Fibroblast of lung (primary cell): ENCODE measurements around the gene KMT2C. TPM values are rescaled to one million over a fixed set of nuclear protein-coding genes. Genes with fewer than 3 reads are reported as not detected.

ENCODE experiments used
- DNase-seq, 2 donors: peaks; one replicate each; pipeline versions ENCODE4 v3.0.0 to v3.0.0-alpha.2; 2010; ENCODE audit warnings: low read depth in 2 of 2
- H2AFZ ChIP-seq: 2 replicates; pipeline ENCODE4 v1.5.1; 2012; ENCODE audit warnings: low read length, control low read depth, inconsistent platforms
- H3K27ac ChIP-seq: 2 replicates; pipeline ENCODE4 v1.5.1; 2011; ENCODE audit warnings: low read length, control low read depth; ENCODE audit not compliant: insufficient read depth
- H3K27me3 ChIP-seq: 2 replicates; pipeline ENCODE4 v1.5.1; 2011; ENCODE audit warnings: mild to moderate bottlenecking, low read length; ENCODE audit not compliant: control insufficient read depth, insufficient read depth
- H3K36me3 ChIP-seq: 2 replicates; pipeline ENCODE4 v1.5.1; 2011; ENCODE audit warnings: low read length; ENCODE audit not compliant: control insufficient read depth, insufficient read depth
- H3K4me1 ChIP-seq: 2 replicates; pipeline ENCODE4 v1.5.1; 2011; ENCODE audit warnings: low read length; ENCODE audit not compliant: control insufficient read depth, insufficient read depth; ENCODE audit errors: extremely low read depth
- H3K4me2 ChIP-seq: 2 replicates; pipeline ENCODE4 v1.5.1; 2011; ENCODE audit warnings: low read length, control low read depth; ENCODE audit not compliant: insufficient read depth; ENCODE audit errors: extremely low read depth
- H3K4me3 ChIP-seq, 4 experiments: fragments of 200-600 bp in 1 of 4; sonication (generic) in 1 of 4; replicated peaks in 1 of 4; 2 replicates each; pipeline ENCODE4 v1.5.1; 2011 to 2016; ENCODE audit warnings: low read length in 4 of 4, low read depth in 3 of 4, mild to moderate bottlenecking in 3 of 4, control low read depth in 2 of 4, inconsistent platforms in 1 of 4, mixed read lengths in 1 of 4; ENCODE audit not compliant: insufficient read depth in 1 of 4; ENCODE audit errors: control extremely low read depth in 1 of 4
- H3K79me2 ChIP-seq: 2 replicates; pipeline ENCODE4 v1.5.1; 2012; ENCODE audit warnings: mild to moderate bottlenecking, low read length, inconsistent platforms; ENCODE audit not compliant: control insufficient read depth, insufficient read depth
- H3K9ac ChIP-seq: 2 replicates; pipeline ENCODE4 v1.5.1; 2011; ENCODE audit warnings: mild to moderate bottlenecking, low read length, control low read depth; ENCODE audit not compliant: insufficient read depth
- H3K9me3 ChIP-seq: 2 replicates; pipeline ENCODE4 v1.5.1; 2012; ENCODE audit warnings: low read depth, low read length; ENCODE audit not compliant: control insufficient read depth, insufficient read depth
- H4K20me1 ChIP-seq: 2 replicates; pipeline ENCODE4 v1.5.1; 2011; ENCODE audit warnings: low read length; ENCODE audit not compliant: control insufficient read depth, insufficient read depth; ENCODE audit errors: extremely low read depth
- EZH2 ChIP-seq: IDR thresholded peaks from 2 replicates; pipeline ENCODE4 v1.5.1; 2012; ENCODE audit warnings: low read length, control low read depth, mild to moderate bottlenecking; ENCODE audit errors: missing control alignments
- polyA plus RNA-seq, 2 donors: library from polyadenylated mRNA; depleted of rRNA in 1 of 2; stranded (reverse) in 1 of 2; unstranded in 1 of 2; fragments of >200 nt; gene quantifications; 2 replicates each; pipeline ENCODE4 v1.2.1, GENCODE V29; 2011 to 2012; ENCODE audit warnings: missing spikeins in 1 of 2
- total RNA-seq: library from RNA; depleted of rRNA; stranded (reverse); fragments of >200 nt; gene quantifications from 2 replicates; pipeline ENCODE4 v1.2.1, GENCODE V29; 2014
- TF ChIP-seq, protein P1 (sequence below), 2 donors: IDR thresholded peaks in 1 of 2; conservative IDR thresholded peaks in 1 of 2; 1 replicate in 1 of 2; 2 replicates in 1 of 2; pipeline ENCODE4 v1.5.1; 2011 to 2012; ENCODE audit warnings: low read length in 2 of 2, control low read depth in 1 of 2, inconsistent platforms in 1 of 2, low read depth in 1 of 2, mild to moderate bottlenecking in 1 of 2

The KMT2C gene
- total and polyA plus RNA-seq, 2 donors (not counting 1 experiment from before 2014, with no cell fraction given) = 11.1 to 32.4 TPM

- no peaks in the 10 kb centered on the region for H3K9me3 ChIP-seq
- no peak overlapping the region for H3K4me3 ChIP-seq
- H3K36me3 ChIP-seq = peaks cover 15% of the 10 kb centered on the region
- DNase-seq = no peak
- peaks cover 2% of the 10 kb centered on the region for H3K4me1 ChIP-seq
- no peak overlapping the region for H3K9ac ChIP-seq
- H3K4me2 ChIP-seq = no peak overlapping the region
- H3K79me2 ChIP-seq = no peaks in the 10 kb centered on the region
- TF ChIP-seq EZH2 = no peak
- TF ChIP-seq, protein P1, sequence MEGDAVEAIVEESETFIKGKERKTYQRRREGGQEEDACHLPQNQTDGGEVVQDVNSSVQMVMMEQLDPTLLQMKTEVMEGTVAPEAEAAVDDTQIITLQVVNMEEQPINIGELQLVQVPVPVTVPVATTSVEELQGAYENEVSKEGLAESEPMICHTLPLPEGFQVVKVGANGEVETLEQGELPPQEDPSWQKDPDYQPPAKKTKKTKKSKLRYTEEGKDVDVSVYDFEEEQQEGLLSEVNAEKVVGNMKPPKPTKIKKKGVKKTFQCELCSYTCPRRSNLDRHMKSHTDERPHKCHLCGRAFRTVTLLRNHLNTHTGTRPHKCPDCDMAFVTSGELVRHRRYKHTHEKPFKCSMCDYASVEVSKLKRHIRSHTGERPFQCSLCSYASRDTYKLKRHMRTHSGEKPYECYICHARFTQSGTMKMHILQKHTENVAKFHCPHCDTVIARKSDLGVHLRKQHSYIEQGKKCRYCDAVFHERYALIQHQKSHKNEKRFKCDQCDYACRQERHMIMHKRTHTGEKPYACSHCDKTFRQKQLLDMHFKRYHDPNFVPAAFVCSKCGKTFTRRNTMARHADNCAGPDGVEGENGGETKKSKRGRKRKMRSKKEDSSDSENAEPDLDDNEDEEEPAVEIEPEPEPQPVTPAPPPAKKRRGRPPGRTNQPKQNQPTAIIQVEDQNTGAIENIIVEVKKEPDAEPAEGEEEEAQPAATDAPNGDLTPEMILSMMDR (conservative IDR thresholded peaks at IDR 0.05 in 1 of 2, IDR thresholded peaks at IDR 0.05 in 1 of 2; ENCODE audit: low read depth in 1 of 2, low read length in 2 of 2) = no peak
- H3K27me3 ChIP-seq = no peaks in the 10 kb centered on the region
- no peak overlapping the region for H3K27ac ChIP-seq
- no peak overlapping the region for H2AFZ ChIP-seq
- no peaks in the 10 kb centered on the region for H4K20me1 ChIP-seq
Observed at GRCh38 chr7:152149363-152149762, 286.4 kb downstream of the KMT2C start.

GRCh38 chr7:152148706-152149105 lies 287.1 kb downstream of the KMT2C start:
- no peak overlapping the region for H3K27ac ChIP-seq
- no peak overlapping the region for H3K4me3 ChIP-seq
- DNase-seq = no peak
- H3K4me1 ChIP-seq = peaks cover 2% of the 10 kb centered on the region
- H3K79me2 ChIP-seq = no peaks in the 10 kb centered on the region
- H3K4me2 ChIP-seq = no peak overlapping the region
- H3K9ac ChIP-seq = no peak overlapping the region
- no peaks in the 10 kb centered on the region for H4K20me1 ChIP-seq
- H3K27me3 ChIP-seq = no peaks in the 10 kb centered on the region
- no peaks in the 10 kb centered on the region for H3K9me3 ChIP-seq
- TF ChIP-seq EZH2 = no peak
- H3K36me3 ChIP-seq = peaks cover 20% of the 10 kb centered on the region
- H2AFZ ChIP-seq = no peak overlapping the region

- Histone ChIP-seq H3K4me3 (no peak overlapping the region), H3K27ac (no peak overlapping the region), H4K20me1 (no peaks in the 10 kb centered on the region), H3K4me1 (peaks cover 2% of the 10 kb centered on the region), H2AFZ (no peak overlapping the region), H3K79me2 (no peaks in the 10 kb centered on the region), H3K9me3 (no peaks in the 10 kb centered on the region), H3K9ac (no peak overlapping the region), H3K27me3 (no peaks in the 10 kb centered on the region), H3K4me2 (no peak overlapping the region), H3K36me3 (peaks cover 14% of the 10 kb centered on the region)
- peak; percentile 64 to 90 for DNase-seq
- TF ChIP-seq, protein P1 (conservative IDR thresholded peaks at IDR 0.05 in 1 of 2, IDR thresholded peaks at IDR 0.05 in 1 of 2; ENCODE audit: low read depth in 1 of 2, low read length in 2 of 2) = peak; percentile 46 to 67
- TF ChIP-seq EZH2 = no peak
Observed at GRCh38 chr7:152145853-152146466, 289.8 kb downstream of the KMT2C start.
